ENCODE data around the gene SGSM2. TPM values are rescaled to one million over a fixed set of nuclear protein-coding genes. Genes with fewer than 3 reads are reported as not detected.
A peak's percentile ranks its signal among the peaks of the same experiment; 100 is the strongest.

Gene SGSM2
- total and polyA plus RNA-seq, 2 of the 8 experiments (the other 6 are each of a cell fraction or from before 2014, with no cell fraction given) = 44.5 to 77.7 TPM

DNA sequence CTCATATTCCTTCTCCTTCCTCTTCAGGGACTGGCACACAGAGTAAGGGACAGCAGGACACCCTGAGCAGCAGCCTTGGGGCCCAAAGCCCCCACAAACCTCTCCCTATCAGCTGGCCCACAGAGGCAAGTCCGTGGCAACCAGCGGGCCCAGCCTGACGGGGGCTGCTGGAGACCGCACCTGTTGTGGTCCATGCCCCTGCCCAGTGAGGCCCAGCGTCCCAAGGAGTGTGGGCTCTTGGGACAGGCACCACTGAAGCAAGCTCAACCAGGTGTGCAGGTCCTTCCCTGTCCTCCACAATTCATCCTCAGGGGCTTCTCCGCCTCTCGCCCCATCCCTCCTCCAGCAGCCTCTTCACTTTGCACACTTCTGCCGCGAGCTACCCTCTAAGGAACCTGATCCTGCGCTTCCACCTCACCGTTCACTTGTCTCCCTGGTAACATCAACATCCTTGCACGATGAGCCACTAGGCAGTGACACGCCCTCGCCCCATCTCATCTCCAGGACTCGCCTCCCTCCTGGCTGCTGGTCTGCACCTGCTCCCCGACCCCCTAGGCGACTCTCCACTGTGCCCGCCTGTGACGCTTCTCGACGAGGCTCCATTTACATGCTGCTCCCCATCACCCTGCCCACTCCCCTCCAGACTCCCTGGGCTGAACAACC, 50.9 kb downstream of the SGSM2 start:
- TF ChIP-seq NRF1 (IDR thresholded peaks at IDR 0.05; ENCODE audit: low read depth, low read length) (no peak), GABPA (IDR thresholded peaks at IDR 0.05; ENCODE audit: borderline replicate concordance, insufficient read depth, low read length) (no peak), RBBP5 (IDR thresholded peaks at IDR 0.05; ENCODE audit: borderline replicate concordance, low read depth, low read length) (no peak), JUND (IDR thresholded peaks at IDR 0.05; ENCODE audit: low read length) (no peak), SIRT6 (IDR thresholded peaks at IDR 0.05; ENCODE audit: low read length) (no peak), JUN (IDR thresholded peaks at IDR 0.05; ENCODE audit: low read depth, low read length) (no peak), POU5F1 (IDR thresholded peaks at IDR 0.05; ENCODE audit: low read depth, low read length) (no peak), KDM5A (IDR thresholded peaks at IDR 0.05; ENCODE audit: low read length) (no peak), BRCA1 (IDR thresholded peaks at IDR 0.05; ENCODE audit: low read depth, low read length) (no peak), CBX5 (IDR thresholded peaks at IDR 0.05; ENCODE audit: low read depth, low read length) (no peak), RFX5 (IDR thresholded peaks at IDR 0.05; ENCODE audit: borderline replicate concordance, low read depth, low read length) (no peak), CTBP2 (IDR thresholded peaks at IDR 0.05; ENCODE audit: borderline replicate concordance, insufficient read depth, insufficient read length, low read length) (no peak)
- Histone ChIP-seq H3K4ac (replicated peaks; ENCODE audit: insufficient read length, low read depth, low read length) (no peak overlapping the region), H4K8ac (ENCODE audit: extremely low read depth, insufficient read depth, low read length) (no peak overlapping the region), H3K4me2 (ENCODE audit: insufficient read depth in 1 of 2, low read depth in 2 of 2, low read length in 2 of 2) (no peak overlapping the region), H2AFZ (ENCODE audit: low read length) (no peak overlapping the region), H2BK12ac (ENCODE audit: low read depth, low read length) (no peak overlapping the region), H3K9me3 (ENCODE audit: insufficient read depth in 2 of 2, low read depth in 1 of 2, low read length in 1 of 2) (no peaks in the 10 kb centered on the region), H3K23me2 (ENCODE audit: low read depth, low read length) (peaks cover 5% of the 10 kb centered on the region; the same call in 1 of the 2 replicates), H3K36me3 (ENCODE audit: control insufficient read depth in 2 of 4, insufficient read depth in 4 of 4, low read length in 3 of 4) (peaks cover 0 to 8% (median 5%) of the 10 kb centered on the region in 4 experiments; a peak in 3 of 8 replicates), H3K23ac (ENCODE audit: insufficient read length) (no peak overlapping the region), H2BK120ac (replicated peaks; ENCODE audit: low read depth, low read length) (no peak overlapping the region), H4K5ac (ENCODE audit: insufficient read length, low read depth, low read length) (no peak overlapping the region), H3K27me3 (replicated peaks in 1 of 4; ENCODE audit: control insufficient read depth in 3 of 4, extremely low read depth in 1 of 4, insufficient read depth in 3 of 4, low read length in 3 of 4) (no peaks in the 10 kb centered on the region), H2AK5ac (ENCODE audit: low read depth, low read length) (0 out of 2 replicates have a peak overlapping the region, but pooled peaks have one; percentile 14), H3K56ac (replicated peaks; ENCODE audit: insufficient read length, low read depth, low read length) (no peak overlapping the region), H3K79me1 (ENCODE audit: low read depth, low read length) (peaks cover 7% of the 10 kb centered on the region; the same call in 1 of the 2 replicates), H3K4me1 (replicated peaks in 1 of 4; ENCODE audit: control insufficient read depth in 3 of 4, insufficient read depth in 4 of 4, low read length in 3 of 4) (peaks cover 4 to 18% (median 10%) of the 10 kb centered on the region in 4 experiments; a peak in 6 of 7 replicates), H3K4me3 (ENCODE audit: extremely low read depth in 1 of 4, insufficient read depth in 2 of 4, low read depth in 3 of 4, low read length in 4 of 4) (no peak overlapping the region), H3K79me2 (ENCODE audit: control insufficient read depth in 1 of 2, insufficient read depth in 2 of 2, low read length in 2 of 2) (peaks cover 0 to 19% of the 10 kb centered on the region in 2 experiments; a peak in 1 of 4 replicates), H3K18ac (ENCODE audit: extremely low read depth, low read length) (no peak overlapping the region), H2BK20ac (ENCODE audit: low read length) (no peak overlapping the region), H4K91ac (replicated peaks; ENCODE audit: insufficient read length, low read length) (no peak overlapping the region), H3K27ac (ENCODE audit: low read depth, low read length) (no peak overlapping the region), H2BK5ac (ENCODE audit: low read depth, low read length) (peak overlapping the region; percentile 40; the same call in 1 of the 2 replicates), H3K9ac (replicated peaks in 1 of 4; ENCODE audit: extremely low read depth in 1 of 4, low read depth in 3 of 4, low read length in 3 of 4) (no peak overlapping the region), H2BK15ac (ENCODE audit: low read length) (no peak overlapping the region), H3K14ac (ENCODE audit: insufficient read length) (no peak overlapping the region), H4K20me1 (replicated peaks in 1 of 2; ENCODE audit: control insufficient read depth in 1 of 2, insufficient read depth in 2 of 2, low read length in 2 of 2) (peaks cover 7 to 8% of the 10 kb centered on the region in 2 experiments)
- POLR2A ChIA-PET (ENCODE audit: partially characterized antibody) = interaction anchor here (0.9 to 15.4 kb wide), 5 partner anchors 13 to 123 kb away, joined by 3 to 193 read pairs (median 3); partner anchors contain the start of genes METTL16 and MNT
- CTCF ChIA-PET (ENCODE audit: partially characterized antibody) = interaction anchor here (0.7 to 11.8 kb wide), 11 partner anchors 9 to 1257 kb away, joined by 3 to 209 read pairs (median 4); no protein-coding TSS in a partner anchor
- DNase-seq (ENCODE audit: low read depth in 1 of 2, low spot score in 2 of 2) (no peak), FAIRE-seq (no peak)
- 94% methylated on average over 21 of the region's 21 CpGs; no CpG with 5 or more reads in 1 of the 2 experiments for WGBS, 2 experiments (ENCODE audit: extremely low coverage in 1 of 2, insufficient coverage in 1 of 2, insufficient read length in 1 of 2, insufficient replicate concordance in 2 of 2, low coverage in 1 of 2, low lambda C conversion rate in 2 of 2, missing lambda C conversion rate in 1 of 2)

All from H1 (cell line).